OCI-LY1 (cell line): ENCODE data around the gene IQCN.

ENCODE experiments used
- CTCF ChIP-seq: fragments of 200-600 bp; sonication (generic), shearing (Covaris generic); IDR thresholded peaks from 2 replicates; pipeline ENCODE4 v1.5.1; 2017; ENCODE audit warnings: mild to moderate bottlenecking, antibody characterized with exemption, low read length, moderate library complexity, mixed read lengths
- EZH2 ChIP-seq: fragments of 200-600 bp; sonication (generic), shearing (Covaris generic); IDR thresholded peaks from 2 replicates; pipeline ENCODE4 v1.8.0; 2017; ENCODE audit warnings: borderline replicate concordance, mixed run types, mild to moderate bottlenecking, antibody characterized with exemption, low read length, moderate library complexity, mixed read lengths

- TF ChIP-seq EZH2 (no peak), CTCF (no peak)
These were observed 16.2 kb upstream of the IQCN start for GRCh38 chr19:18290302-18291018.
